Activated CD4-positive, alpha-beta T cell treated with anti-CD3 and anti-CD28 coated beads for 4 hours (primary cell): ENCODE measurements around the gene ABCA10.

Experiments used
- DNase-seq, 2 donors: peaks; one replicate each; pipeline ENCODE4 v3.0.0-alpha.2; 2020

The ABCA10 gene

DNA sequence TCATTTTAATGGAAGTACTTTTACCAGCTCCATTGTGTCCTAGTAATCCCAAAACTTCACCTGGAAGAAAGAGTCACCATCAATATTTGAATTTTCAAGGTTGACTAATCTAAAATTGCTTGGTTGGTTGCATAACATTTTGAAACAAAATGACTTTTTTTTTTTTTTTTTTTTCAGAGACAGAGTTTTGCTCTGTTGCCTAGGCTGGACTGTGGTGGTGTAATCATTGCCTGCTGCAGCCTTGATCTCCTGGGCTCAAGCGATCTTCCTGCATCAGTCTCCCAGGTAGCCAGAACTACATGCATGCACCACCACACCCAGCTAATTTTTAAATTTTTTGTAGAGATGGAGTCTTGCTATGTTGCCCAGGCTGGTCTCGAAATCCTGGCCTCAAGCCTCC is 74.4 kb downstream of the ABCA10 start:
- DNase-seq, result no peak

DNA sequence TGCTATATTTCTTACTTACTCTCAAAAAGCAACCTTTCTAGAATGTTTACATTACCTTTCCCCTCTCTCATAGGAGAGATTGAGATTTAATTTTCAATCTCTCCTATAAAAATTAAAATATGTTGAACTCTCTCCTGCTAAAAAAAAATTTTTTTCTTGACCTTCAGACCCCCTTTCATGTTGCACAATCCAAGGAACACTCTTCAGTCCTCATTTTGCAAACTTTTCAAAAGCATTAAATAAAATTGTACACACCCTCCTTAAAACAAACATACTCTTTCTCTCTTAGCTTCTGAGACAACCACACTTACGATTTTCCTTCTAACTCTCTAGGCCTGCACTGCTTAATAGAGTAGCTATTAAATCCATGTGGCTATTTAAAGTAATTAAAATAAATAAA is 78.3 kb downstream of the ABCA10 start:
- DNase-seq, result no peak

DNA sequence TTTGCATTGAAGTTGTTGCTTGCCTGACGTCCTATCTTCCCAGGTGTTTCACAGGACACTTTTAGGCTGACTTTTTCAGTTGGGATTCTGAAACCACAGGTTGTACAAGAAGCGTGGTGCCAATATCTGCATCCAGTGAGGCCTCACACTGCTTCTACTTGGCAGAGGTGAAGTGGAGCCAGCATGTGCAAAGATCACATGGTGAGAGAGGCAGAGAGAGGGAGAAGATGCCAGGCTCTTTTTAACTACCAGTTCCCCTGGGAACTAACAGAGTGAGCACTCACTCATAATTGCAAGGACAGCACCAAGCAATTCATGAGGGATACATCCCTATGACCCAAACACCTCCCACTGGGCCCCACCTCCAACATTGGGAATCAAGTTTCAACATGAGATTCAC is 81.2 kb downstream of the ABCA10 start:
- no peak for DNase-seq

DNA sequence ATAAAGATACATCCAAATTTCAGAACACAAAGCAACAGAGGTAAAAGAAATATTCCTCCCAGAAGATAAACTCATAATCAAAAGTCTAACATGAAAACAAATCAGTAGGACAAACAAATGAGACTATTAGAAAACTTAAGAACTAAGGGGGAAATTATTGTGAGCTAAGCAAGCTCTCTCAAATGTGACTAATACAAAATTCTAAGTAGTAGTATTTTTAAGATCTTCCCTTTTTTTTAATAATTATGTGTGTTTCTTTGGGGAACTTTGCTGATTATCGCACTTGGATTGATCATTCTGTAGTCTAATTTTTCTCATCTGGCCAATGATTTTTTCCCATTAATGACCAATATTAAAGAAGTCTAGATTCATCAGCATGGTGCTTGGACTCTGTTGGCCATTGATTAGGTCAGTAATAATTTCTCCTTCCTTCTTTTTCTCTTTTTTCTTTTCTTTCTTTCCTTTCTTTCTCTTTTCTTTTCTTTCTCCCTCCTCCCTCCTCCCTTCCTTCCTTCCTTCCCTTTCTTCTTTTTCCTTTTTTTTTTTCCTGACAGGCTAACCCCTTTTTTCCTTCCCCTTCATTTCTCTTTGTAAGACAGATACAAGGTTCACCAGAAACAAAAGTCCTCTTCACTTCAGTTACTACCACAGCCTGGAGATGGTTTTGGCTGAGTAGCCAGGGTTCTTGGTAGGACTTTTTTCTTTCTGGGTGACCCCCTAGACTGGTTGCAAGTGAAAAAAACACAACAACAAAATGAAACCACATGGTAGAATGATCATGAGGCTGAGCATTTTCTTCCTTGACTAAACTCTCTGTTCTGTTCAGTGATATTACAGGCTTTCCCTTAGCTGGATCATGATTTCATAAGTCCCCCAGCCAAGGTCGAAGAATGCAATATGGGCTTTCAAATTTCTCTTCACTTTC is 84.0 kb downstream of the ABCA10 start:
- DNase-seq, result no peak

DNA sequence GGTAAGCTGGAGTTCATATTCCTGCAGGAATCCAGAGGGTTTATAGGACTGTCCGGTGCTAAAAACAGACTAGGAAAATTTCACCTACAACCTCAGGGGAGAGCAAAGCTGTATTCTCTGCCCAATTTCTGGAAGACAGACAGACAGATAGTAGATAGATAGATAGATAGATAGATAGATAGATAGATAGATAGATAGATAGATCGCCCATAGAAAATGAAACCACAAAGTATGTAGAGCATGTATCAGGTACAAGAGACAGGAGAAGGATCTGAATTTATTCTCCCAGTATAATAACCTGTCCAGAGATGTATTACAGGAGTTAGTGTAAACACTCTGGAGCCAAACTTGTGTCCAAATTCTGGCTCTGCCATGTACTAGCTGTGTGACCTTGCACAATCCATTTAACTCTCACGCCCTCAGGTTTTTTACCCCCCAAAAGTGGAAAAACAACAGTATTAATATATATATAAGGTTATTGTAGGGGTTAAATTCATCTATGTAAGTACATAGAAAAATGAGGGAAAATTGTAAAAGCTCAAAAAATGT is 84.9 kb downstream of the ABCA10 start:
- DNase-seq, result no peak

DNA sequence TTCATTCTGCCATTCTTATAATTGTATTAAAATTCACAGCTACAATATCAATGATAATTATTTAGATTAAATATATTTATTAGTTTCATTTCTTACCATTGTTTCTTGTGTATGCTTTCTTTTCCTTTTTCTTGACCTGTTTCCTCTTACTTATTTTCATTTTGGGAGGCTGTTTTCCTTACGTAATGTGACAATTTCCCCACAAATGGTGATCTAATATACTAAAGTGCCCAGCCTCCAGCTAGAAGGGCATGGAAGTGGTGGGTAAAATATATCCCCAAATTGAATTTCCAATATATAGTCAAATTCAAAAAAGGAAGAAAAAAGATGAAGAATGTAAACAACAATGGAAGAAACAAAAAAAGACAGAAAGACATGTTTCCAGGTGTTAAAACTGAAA is 85.5 kb downstream of the ABCA10 start:
- no peak for DNase-seq

DNA sequence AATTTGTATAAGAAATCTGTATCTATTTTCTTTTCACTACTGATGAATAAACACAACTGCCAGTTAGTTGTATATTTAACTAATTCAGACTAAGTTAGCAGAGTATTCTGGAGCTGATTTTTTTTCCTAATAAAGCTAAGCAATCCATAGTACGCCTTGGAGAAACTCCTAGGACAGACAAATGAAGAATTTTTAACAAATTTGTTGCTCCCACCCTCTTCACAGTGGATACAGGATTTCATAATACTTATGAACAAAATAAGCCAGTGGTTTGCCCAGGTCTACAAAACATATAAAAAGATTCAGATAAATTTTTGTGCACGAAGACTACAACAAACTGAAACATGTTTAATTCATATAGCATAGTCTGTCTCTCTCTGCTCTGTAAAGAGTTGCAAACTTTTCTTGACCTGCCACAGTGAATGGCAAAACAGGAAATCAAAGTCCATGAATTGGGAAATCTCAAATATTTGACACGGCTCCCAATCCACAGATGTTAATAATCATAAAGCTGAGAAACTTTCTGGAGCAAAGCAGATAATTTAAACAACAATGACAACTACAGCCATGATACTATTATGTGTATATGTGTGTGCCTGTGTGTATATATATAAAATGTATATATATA is 86.3 kb downstream of the ABCA10 start:
- no peak for DNase-seq

DNA sequence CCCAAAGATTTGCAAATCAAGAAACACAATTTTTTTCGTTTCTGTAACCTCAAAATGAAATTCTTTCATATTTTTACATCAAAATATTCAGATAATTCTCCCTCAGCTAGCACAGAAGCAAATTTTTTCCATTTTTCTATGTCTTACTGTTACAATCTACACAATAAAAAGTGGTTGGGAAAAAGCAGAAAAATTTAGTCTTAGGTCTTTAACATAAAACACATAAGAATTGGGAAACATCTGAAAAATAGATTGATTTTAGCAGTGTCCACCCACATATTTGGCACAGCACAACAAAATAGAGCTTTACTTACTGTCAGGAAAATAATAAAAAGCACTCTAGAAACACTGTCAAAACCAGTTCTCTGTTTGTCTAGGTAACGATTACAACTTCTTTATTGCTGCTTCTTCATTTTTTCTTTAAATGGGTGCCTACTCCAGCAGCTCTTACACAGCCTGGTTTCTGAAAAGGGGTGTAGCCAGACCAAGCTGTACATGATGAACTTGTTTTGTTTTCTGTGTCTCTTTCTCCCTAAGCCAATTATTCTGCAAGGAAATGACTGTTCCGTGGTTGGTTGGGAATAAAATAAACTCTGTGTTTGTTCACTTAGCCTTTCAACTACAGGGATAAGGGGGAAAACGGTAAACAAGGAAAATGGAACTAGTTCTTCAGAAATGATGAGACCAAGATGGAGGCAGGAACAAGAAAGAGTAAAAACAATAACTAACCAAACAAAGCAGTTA is 87.0 kb downstream of the ABCA10 start, which contains the start of gene ABCA6:
Gene ABCA6, minus strand, starts transcription at position 465 of the 744 bp plus-strand sequence. CDS start 1,192 bp downstream, outside the sequence.
- no peak for DNase-seq

DNA sequence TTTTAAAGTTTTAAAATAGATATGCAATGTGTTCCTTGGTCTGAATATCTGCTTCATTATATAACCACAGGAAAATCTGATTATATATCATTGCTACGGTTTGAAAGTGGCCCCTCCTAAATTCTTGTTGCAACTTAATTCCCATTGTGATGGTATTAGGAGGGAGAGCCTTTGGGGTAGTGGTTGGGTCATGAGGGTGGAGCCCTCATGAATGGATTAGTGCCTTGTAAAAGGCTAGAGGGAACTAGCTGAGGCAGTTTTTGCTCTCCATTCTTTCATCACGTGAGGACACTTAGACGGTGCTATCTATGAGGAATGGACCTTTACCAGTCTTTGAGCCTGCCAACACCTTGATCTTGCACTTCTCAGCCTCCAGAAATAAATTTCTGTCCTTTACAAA is 94.5 kb downstream of the ABCA10 start:
- DNase-seq, result no peak

DNA sequence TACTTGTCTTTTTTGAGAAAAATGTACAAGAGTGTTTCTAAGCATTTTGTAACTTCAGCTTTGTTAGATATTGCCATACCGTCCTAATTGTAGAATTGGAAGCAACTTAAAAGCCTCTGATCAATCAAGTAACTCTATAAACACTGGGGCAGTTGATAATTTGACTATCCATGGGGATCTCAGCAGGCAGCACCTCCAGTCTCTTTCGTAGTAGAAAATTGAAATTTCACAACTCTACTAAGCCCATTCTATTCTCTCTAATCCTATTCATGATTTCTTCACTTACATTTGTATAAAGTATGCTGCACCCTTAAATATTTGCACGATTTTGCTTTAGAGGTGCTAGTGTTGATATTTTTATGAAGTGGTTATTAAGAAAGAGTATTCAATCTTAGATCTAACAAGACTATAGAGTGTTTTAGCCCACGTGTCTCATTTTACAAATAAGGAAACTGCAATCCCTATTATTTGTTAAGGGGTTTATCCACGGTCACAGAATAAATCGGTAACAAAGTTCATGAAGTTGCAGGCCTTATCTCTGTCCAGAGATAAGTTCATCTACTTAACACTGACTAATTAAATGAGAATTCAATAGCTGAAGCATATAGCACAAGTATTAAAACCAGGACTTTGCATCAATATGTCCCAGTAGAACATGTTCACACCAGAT is 97.9 kb downstream of the ABCA10 start:
- no peak for DNase-seq

DNA sequence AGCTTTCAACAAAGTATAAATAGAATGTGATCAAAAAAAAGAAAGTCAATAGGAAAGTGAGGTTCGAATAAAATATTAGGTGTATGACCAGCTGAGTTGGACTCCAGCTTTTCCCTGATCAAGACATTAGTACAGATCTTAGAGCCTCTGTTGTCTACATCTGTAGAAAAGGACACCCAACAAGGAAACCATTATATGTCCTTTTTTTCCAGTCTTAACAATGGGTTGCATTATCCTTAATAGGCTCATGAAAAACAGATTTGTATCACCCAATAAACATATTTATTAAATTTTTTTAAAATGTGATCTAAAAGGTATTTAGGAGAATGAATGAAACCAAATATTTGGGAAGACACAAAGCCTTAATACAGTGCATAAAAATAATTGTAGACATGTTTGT is 105.0 kb downstream of the ABCA10 start:
- DNase-seq, result no peak

DNA sequence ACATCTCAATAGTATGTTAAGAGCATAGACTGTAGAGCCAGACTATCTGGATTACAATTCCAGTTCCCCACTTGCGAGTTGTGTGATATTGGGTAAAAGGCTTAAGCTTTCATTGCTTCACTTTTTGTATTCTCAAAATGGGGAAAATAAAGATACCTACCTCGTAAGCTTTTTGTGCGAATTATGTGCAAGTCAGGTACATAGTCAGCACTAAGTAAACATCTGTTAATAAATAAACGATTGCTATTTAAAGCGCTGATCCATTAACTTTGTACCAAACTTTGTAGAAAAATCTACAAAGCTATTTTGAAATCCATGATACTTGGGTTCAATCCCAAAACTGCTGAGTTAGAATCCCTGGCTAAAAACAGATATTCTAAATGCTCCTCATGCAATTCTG is 106.6 kb downstream of the ABCA10 start:
- no peak for DNase-seq

DNA sequence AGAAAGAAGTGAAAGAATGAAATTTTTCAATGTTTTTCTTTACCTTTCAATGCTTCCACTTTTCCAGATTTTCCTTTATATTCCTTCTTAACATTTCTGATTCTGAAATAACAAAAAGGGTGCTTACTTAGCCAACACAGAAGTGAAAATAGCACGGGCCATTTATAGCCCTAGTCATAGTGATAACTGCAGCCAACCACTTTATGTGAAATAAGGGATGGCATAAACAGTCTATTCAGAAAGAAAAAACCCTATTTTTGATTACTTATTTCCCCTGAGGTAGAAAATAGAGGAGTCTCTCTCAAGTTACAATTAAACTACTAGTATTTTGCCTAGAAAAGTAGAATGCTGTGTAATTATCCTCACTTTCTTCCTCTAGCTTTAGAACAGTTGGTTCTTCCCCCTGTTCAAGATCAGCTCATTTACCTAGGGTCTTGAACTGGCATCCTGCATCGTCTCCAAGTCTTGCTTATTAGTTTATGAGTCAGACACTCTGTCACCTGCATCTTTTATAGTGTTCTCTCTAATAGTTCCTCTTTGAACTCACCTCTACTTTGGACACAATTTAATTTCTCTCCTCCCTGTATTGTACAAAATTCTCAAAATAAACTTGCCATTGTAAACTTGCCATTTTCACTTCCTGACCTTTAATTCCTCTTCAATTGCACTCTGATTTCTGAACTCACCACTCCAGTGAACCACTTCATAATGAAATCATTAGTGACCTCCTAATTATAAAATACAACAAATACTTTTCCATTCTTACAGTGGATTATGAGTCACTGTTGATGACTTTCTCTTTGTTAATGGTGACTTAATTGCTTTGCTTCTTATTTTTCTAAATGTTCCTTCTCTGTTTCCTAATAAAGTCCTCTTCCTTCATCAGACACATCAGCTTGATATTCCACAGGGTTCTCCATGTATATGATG is 110.5 kb downstream of the ABCA10 start:
- no peak for DNase-seq

DNA sequence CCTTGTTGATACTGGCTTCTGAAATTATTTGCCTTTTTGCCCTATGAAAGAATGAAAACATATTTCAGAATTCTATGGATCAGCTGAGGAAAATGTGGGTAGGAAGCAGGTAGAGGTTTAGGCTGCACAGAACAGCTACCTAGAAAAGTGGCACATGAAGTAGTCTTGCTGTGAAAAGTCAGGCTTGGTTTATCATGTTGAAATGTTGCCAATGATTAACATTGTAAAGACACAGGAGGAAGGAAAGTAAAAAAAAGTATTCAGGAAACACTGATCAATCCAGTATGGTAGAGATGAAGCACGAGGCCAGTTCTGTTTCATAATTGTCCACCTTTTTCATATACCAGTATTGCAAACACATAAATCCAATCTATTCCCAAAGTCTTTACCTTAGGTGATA is 116.8 kb downstream of the ABCA10 start:
- DNase-seq, result no peak

DNA sequence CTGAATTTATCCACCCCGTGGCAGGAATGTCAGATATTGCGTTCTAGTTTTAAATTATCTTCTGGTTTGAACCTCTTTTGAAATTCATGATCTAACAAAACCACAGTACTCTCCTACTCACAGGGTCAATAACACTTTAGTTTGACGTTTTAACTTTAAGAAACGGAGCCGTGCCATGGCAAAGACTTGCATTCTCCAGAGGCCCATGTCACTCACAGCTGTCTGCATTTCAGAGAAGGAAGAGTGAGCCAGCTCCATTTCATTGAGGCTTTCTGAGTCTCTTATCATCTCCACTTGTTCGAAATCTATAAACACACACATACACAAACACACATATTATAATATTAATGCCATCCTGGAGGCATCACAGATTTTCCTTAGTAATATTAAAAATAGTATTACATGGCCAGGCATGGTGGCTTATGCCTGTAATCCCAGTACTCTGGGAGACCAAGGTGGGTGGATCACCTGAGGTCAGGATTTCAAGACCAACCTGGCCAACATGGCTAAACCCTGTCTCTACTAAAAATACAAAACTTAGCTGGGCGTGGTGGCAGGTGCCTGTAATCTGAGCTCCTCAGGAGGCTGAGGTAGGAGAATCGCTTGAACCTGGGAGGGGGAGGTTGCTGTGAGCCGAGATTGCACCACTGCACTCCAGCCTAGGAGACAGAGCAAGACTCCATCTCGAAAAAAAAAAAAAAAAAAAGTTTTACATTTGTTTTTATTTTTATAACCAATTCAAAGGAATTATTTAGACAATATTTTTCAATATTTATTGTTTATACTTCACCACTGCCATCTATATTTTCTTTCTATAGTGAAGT is 122.5 kb downstream of the ABCA10 start:
- DNase-seq, result no peak

DNA sequence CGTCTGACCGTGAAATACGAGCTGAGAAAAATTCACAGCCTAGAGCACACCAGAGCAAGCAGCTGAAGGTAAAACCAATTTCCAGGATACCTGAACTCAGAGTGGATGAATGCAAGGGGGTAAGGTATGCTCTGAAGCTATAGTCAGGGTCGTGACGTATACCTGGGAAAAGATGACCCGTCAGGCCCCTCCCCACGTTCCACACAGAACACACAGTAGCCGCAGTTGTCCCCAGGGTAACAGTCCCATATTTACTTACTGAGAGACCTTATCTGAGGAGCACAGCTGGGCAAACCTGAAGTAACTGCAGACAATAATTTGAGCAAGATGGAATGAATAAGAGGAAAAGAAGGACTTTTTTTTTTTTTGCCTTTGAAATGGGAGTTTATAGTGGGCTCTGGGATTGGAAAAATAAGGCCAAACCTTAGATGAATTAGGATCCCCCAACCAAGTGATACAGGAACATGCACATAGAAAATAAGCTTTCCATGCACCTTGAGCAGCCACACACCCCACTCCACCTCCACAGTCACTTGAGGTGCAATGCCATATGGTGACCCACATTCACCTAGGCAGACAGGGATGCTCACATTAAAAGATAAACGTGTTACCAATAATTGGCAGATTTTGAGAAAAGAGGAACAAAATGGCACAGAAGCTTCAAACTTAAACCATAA is 124.9 kb downstream of the ABCA10 start:
- DNase-seq, result no peak

DNA sequence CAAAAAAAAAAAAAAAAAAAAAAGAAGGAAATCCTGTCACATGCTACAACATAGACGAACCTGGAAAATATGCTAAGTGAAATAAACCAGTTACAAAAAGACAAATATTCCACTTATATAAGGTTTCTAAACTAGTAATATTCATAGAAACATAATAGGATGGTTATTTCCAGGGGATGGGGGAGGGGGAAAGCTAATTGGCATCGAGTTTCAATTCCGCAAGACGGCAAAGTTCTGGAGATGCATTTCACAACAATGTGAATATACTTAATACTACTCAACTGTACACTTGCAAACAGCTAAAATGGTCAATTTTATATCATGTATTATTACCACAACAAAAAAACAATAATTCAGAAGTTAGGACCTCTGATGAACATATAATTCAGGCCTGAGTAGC is 130.0 kb downstream of the ABCA10 start:
- DNase-seq, result no peak
